SK-N-SH treated with all-trans-retinoic acid at 6 μM for 48 hours (cell line): ENCODE data around the gene TMEM132D.

Source experiments
- ATAC-seq: fragments of 200-7000 bp; cut with Tn5 transposase; 3 replicates; pipeline ENCODE4 v1.9.1; 2020; ENCODE audit warnings: mild to moderate bottlenecking, moderate library complexity
- ARNTL ChIP-seq: fragments of 450-650 bp; formaldehyde crosslinking; IDR thresholded peaks from 2 replicates; pipeline ENCODE4 v1.5.0; 2020; ENCODE audit warnings: low read depth, mild to moderate bottlenecking, moderate library complexity, borderline replicate concordance
- BACH2 ChIP-seq: fragments of 250-450 bp; sonication (Bioruptor Pico); IDR thresholded peaks from 2 replicates; pipeline ENCODE4 v1.9.0; 2021; ENCODE audit warnings: mild to moderate bottlenecking, borderline replicate concordance
- CREB5 ChIP-seq: fragments of 250-450 bp; sonication (Bioruptor Pico); IDR thresholded peaks from 2 replicates; pipeline ENCODE4 v1.5.1; 2020; ENCODE audit warnings: low read depth, mild to moderate bottlenecking, moderate library complexity
- CSDC2 ChIP-seq: fragments of 250-450 bp; sonication (Bioruptor Pico); IDR thresholded peaks from 2 replicates; pipeline ENCODE4 v1.5.0; 2020; ENCODE audit warnings: mild to moderate bottlenecking, moderate library complexity
- CSRNP3 ChIP-seq: fragments of 250-450 bp; sonication (Bioruptor Pico); IDR thresholded peaks from 2 replicates; pipeline ENCODE4 v1.5.1; 2021; ENCODE audit warnings: mild to moderate bottlenecking, moderate library complexity
- ESRRG ChIP-seq: fragments of 250-450 bp; sonication (Bioruptor Pico); IDR thresholded peaks from 2 replicates; pipeline ENCODE4 v1.6.1; 2021; ENCODE audit warnings: mild to moderate bottlenecking
- GLIS3 ChIP-seq: fragments of 250-450 bp; sonication (Bioruptor Pico); IDR thresholded peaks from 2 replicates; pipeline ENCODE4 v1.5.0; 2020; ENCODE audit warnings: mild to moderate bottlenecking, moderate library complexity
- ISL1 ChIP-seq: fragments of 250-450 bp; sonication (Bioruptor Pico); IDR thresholded peaks from 2 replicates; pipeline ENCODE4 v2.1.2; 2022; ENCODE audit warnings: mild to moderate bottlenecking, moderate library complexity
- OSR1 ChIP-seq: fragments of 250-450 bp; sonication (Bioruptor Pico); IDR thresholded peaks from 2 replicates; pipeline ENCODE4 v1.8.0; 2022; ENCODE audit warnings: moderate library complexity, mild to moderate bottlenecking, inconsistent platforms
- RARB ChIP-seq: fragments of 250-450 bp; sonication (Bioruptor Pico); IDR thresholded peaks from 2 replicates; pipeline ENCODE4 v1.8.0; 2021; ENCODE audit warnings: mild to moderate bottlenecking, moderate library complexity
- SNAI2 ChIP-seq: fragments of 250-450 bp; sonication (Bioruptor Pico); IDR thresholded peaks from 2 replicates; pipeline ENCODE4 v1.5.0; 2020; ENCODE audit warnings: mild to moderate bottlenecking, moderate library complexity
- TCF4 ChIP-seq: fragments of 250-450 bp; sonication (Bioruptor Pico); IDR thresholded peaks from 2 replicates; pipeline ENCODE4 v1.8.0; 2021; ENCODE audit warnings: mild to moderate bottlenecking, moderate library complexity, borderline replicate concordance
- TOX ChIP-seq: fragments of 250-450 bp; sonication (Bioruptor Pico); IDR thresholded peaks from 2 replicates; pipeline ENCODE4 v1.8.0; 2021; ENCODE audit warnings: mild to moderate bottlenecking, moderate library complexity, borderline replicate concordance
- ZC3H10 ChIP-seq: fragments of 250-450 bp; sonication (Bioruptor Pico); IDR thresholded peaks from 2 replicates; pipeline ENCODE4 v1.5.1; 2021; ENCODE audit warnings: mild to moderate bottlenecking, moderate library complexity
- ZFP3 ChIP-seq: fragments of 250-450 bp; sonication (Bioruptor Pico); IDR thresholded peaks from 2 replicates; pipeline ENCODE4 v1.5.0; 2020; ENCODE audit warnings: mild to moderate bottlenecking, moderate library complexity
- ZFP30 ChIP-seq: fragments of 450-650 bp; formaldehyde crosslinking; IDR thresholded peaks from 2 replicates; pipeline ENCODE4 v1.5.0; 2022; ENCODE audit warnings: mild to moderate bottlenecking, moderate library complexity
- ZNF565 ChIP-seq: fragments of 450-650 bp; formaldehyde crosslinking; conservative IDR thresholded peaks from 2 replicates; pipeline ENCODE4 v1.5.0; 2020; ENCODE audit warnings: low read depth, mild to moderate bottlenecking, moderate library complexity
- ZNF70 ChIP-seq: fragments of 450-650 bp; formaldehyde crosslinking; IDR thresholded peaks from 2 replicates; pipeline ENCODE4 v1.5.0; 2020; ENCODE audit warnings: mild to moderate bottlenecking, moderate library complexity
- ZNF8 ChIP-seq: fragments of 450-650 bp; formaldehyde crosslinking; IDR thresholded peaks from 2 replicates; pipeline ENCODE4 v1.5.0; 2020; ENCODE audit warnings: mild to moderate bottlenecking, moderate library complexity
- TF ChIP-seq, protein P1 (sequence below): fragments of 250-450 bp; sonication (Bioruptor Pico); IDR thresholded peaks from 2 replicates; pipeline ENCODE4 v1.8.0; 2020; ENCODE audit warnings: mild to moderate bottlenecking, moderate library complexity, borderline replicate concordance
- TF ChIP-seq, protein P2 (sequence below): fragments of 250-450 bp; sonication (Bioruptor Pico); IDR thresholded peaks from 2 replicates; pipeline ENCODE4 v1.5.0; 2020; ENCODE audit warnings: mild to moderate bottlenecking, moderate library complexity
- TF ChIP-seq, protein P3 (sequence below): fragments of 250-450 bp; sonication (Bioruptor Pico); IDR thresholded peaks from 2 replicates; pipeline ENCODE4 v1.8.0; 2021; ENCODE audit warnings: low read depth, mild to moderate bottlenecking, moderate library complexity, borderline replicate concordance

Gene TMEM132D

GRCh38 chr12:129101404-129101803, 802.4 kb downstream of the TMEM132D start:
- TF ChIP-seq ZFP3 (CRISPR knock-in tag) (no peak), ZFP30 (CRISPR knock-in tag) (no peak), ISL1 (CRISPR knock-in tag) (no peak), ZNF8 (CRISPR knock-in tag) (no peak), SNAI2 (no peak)
- no peak for ATAC-seq

- ATAC-seq, result no peak
- no peak for TF ChIP-seq ZNF8 (CRISPR knock-in tag)
- no peak for TF ChIP-seq OSR1 (CRISPR knock-in tag)
- no peak for TF ChIP-seq BACH2 (CRISPR knock-in tag)
- no peak for TF ChIP-seq ZNF70
- TF ChIP-seq ZC3H10, result no peak
- no peak for TF ChIP-seq CREB5 (CRISPR knock-in tag)
- no peak for TF ChIP-seq ZFP3 (CRISPR knock-in tag)
- TF ChIP-seq ARNTL (CRISPR knock-in tag), result no peak
- no peak for TF ChIP-seq GLIS3
- TF ChIP-seq RARB (CRISPR knock-in tag), result no peak
- no peak for TF ChIP-seq SNAI2
- TF ChIP-seq, protein P1, sequence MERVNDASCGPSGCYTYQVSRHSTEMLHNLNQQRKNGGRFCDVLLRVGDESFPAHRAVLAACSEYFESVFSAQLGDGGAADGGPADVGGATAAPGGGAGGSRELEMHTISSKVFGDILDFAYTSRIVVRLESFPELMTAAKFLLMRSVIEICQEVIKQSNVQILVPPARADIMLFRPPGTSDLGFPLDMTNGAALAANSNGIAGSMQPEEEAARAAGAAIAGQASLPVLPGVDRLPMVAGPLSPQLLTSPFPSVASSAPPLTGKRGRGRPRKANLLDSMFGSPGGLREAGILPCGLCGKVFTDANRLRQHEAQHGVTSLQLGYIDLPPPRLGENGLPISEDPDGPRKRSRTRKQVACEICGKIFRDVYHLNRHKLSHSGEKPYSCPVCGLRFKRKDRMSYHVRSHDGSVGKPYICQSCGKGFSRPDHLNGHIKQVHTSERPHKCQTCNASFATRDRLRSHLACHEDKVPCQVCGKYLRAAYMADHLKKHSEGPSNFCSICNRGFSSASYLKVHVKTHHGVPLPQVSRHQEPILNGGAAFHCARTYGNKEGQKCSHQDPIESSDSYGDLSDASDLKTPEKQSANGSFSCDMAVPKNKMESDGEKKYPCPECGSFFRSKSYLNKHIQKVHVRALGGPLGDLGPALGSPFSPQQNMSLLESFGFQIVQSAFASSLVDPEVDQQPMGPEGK (CRISPR knock-in tag), result no peak
- TF ChIP-seq ZNF565 (CRISPR knock-in tag), result no peak
- TF ChIP-seq TOX (CRISPR knock-in tag), result no peak
These were observed 806.4 kb downstream of the TMEM132D start for GRCh38 chr12:129097451-129097850.

DNA sequence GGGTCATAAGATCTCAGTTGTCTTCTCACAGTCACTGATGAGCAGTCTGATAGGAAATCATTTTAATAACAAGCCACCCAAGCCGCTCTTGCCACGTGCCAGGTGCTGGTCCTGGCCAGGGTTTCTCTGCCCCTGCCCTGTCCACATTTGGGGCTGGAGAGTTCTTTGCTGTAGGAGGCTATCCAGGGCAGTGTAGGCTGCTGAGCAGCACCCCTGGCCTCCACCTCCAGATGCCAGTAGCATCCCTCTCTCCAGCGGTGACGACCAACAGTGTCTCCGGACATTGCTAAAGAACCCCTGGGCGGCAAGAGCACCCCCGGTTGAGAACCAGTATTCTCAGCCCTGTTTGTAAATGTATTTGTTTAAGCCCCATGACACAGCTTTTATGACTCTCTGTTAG, 806.9 kb downstream of the TMEM132D start:
- no peak for TF ChIP-seq ZNF8 (CRISPR knock-in tag)
- TF ChIP-seq, protein P2, sequence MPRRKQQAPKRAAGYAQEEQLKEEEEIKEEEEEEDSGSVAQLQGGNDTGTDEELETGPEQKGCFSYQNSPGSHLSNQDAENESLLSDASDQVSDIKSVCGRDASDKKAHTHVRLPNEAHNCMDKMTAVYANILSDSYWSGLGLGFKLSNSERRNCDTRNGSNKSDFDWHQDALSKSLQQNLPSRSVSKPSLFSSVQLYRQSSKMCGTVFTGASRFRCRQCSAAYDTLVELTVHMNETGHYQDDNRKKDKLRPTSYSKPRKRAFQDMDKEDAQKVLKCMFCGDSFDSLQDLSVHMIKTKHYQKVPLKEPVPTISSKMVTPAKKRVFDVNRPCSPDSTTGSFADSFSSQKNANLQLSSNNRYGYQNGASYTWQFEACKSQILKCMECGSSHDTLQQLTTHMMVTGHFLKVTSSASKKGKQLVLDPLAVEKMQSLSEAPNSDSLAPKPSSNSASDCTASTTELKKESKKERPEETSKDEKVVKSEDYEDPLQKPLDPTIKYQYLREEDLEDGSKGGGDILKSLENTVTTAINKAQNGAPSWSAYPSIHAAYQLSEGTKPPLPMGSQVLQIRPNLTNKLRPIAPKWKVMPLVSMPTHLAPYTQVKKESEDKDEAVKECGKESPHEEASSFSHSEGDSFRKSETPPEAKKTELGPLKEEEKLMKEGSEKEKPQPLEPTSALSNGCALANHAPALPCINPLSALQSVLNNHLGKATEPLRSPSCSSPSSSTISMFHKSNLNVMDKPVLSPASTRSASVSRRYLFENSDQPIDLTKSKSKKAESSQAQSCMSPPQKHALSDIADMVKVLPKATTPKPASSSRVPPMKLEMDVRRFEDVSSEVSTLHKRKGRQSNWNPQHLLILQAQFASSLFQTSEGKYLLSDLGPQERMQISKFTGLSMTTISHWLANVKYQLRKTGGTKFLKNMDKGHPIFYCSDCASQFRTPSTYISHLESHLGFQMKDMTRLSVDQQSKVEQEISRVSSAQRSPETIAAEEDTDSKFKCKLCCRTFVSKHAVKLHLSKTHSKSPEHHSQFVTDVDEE, result no peak
- TF ChIP-seq ARNTL (CRISPR knock-in tag), result no peak
- no peak for TF ChIP-seq OSR1 (CRISPR knock-in tag)
- TF ChIP-seq CSDC2 (CRISPR knock-in tag), result no peak
- TF ChIP-seq, protein P3, sequence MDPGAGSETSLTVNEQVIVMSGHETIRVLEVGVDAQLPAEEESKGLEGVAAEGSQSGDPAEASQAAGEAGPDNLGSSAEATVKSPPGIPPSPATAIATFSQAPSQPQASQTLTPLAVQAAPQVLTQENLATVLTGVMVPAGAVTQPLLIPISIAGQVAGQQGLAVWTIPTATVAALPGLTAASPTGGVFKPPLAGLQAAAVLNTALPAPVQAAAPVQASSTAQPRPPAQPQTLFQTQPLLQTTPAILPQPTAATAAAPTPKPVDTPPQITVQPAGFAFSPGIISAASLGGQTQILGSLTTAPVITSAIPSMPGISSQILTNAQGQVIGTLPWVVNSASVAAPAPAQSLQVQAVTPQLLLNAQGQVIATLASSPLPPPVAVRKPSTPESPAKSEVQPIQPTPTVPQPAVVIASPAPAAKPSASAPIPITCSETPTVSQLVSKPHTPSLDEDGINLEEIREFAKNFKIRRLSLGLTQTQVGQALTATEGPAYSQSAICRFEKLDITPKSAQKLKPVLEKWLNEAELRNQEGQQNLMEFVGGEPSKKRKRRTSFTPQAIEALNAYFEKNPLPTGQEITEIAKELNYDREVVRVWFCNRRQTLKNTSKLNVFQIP (CRISPR knock-in tag), result no peak
- no peak for TF ChIP-seq ZFP3 (CRISPR knock-in tag)
- no peak for TF ChIP-seq ZNF565 (CRISPR knock-in tag)
- no peak for TF ChIP-seq CSRNP3 (CRISPR knock-in tag)
- TF ChIP-seq ZNF70, result no peak
- no peak for TF ChIP-seq TCF4 (CRISPR knock-in tag)
- TF ChIP-seq ESRRG (CRISPR knock-in tag), result no peak
- no peak for TF ChIP-seq ZFP30 (CRISPR knock-in tag)
- TF ChIP-seq, protein P1 (CRISPR knock-in tag), result no peak
- TF ChIP-seq SNAI2, result no peak
- no peak for ATAC-seq
